Measurements from ENCODE around the gene RASSF4.

RASSF4 gene

DNA sequence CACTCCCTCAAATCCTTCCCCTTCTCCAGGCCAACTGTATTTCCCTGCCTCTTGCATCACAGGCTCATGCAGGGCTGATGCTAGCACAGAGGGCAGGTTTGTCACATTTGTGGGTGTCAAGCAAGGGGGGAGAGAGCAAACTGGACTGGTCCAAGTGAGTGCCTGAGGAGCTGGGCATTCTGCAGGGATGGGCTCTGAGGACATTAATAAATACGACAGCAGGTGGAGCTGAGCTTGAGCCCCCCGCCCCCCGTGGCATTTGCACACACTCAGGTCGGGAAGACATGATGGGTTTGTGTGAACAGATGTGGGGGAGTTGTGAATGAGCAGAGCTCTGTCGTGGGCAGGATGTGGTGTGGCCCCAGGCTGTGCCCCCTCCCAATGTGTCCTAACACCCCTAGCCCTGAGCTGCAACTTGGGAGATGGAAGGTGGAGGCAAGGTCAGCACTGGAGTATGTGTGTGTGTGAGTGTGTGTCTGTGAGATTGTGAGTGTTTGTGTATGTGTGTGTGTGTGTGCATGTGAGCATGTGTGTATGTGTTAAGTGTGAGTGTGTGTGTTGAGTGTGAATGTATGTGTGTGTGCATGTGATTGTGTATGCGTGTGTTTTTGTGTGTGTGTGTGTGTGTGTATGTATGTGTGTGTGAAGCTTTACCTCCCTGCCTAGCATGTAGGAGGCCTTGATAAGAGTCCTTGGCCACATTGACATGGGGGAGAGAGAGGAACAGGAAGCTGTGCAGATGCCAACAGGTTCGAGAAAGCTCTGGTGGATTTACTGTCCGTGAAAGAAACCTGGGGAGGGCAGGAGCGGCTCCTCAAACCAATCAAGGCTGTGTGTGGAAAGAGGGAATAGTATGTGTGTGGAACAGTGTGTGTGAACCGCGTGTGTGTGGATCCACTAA, 9.1 kb downstream of the RASSF4 start:
- ATAC-seq (ENCODE audit: low read depth) (no peak), DNase-seq (ENCODE audit: low spot score) (no peak)
- no peaks in the 10 kb centered on the region for H3K9me3 ChIP-seq (ENCODE audit: severe bottlenecking)
- H3K27ac ChIP-seq (ENCODE audit: poor library complexity, severe bottlenecking) = no peak overlapping the region
- no peaks in the 10 kb centered on the region for H3K36me3 ChIP-seq (ENCODE audit: low read depth)
- no peak overlapping the region for H3K4me3 ChIP-seq (ENCODE audit: severe bottlenecking)
- TF ChIP-seq, protein P1, sequence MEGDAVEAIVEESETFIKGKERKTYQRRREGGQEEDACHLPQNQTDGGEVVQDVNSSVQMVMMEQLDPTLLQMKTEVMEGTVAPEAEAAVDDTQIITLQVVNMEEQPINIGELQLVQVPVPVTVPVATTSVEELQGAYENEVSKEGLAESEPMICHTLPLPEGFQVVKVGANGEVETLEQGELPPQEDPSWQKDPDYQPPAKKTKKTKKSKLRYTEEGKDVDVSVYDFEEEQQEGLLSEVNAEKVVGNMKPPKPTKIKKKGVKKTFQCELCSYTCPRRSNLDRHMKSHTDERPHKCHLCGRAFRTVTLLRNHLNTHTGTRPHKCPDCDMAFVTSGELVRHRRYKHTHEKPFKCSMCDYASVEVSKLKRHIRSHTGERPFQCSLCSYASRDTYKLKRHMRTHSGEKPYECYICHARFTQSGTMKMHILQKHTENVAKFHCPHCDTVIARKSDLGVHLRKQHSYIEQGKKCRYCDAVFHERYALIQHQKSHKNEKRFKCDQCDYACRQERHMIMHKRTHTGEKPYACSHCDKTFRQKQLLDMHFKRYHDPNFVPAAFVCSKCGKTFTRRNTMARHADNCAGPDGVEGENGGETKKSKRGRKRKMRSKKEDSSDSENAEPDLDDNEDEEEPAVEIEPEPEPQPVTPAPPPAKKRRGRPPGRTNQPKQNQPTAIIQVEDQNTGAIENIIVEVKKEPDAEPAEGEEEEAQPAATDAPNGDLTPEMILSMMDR (IDR thresholded peaks at IDR 0.05; ENCODE audit: poor library complexity, severe bottlenecking) = no peak
- no peaks in the 10 kb centered on the region for H3K4me1 ChIP-seq (ENCODE audit: insufficient read depth, poor library complexity, severe bottlenecking)
- no peaks in the 10 kb centered on the region for H3K27me3 ChIP-seq (ENCODE audit: insufficient read depth, poor library complexity, severe bottlenecking)

DNA sequence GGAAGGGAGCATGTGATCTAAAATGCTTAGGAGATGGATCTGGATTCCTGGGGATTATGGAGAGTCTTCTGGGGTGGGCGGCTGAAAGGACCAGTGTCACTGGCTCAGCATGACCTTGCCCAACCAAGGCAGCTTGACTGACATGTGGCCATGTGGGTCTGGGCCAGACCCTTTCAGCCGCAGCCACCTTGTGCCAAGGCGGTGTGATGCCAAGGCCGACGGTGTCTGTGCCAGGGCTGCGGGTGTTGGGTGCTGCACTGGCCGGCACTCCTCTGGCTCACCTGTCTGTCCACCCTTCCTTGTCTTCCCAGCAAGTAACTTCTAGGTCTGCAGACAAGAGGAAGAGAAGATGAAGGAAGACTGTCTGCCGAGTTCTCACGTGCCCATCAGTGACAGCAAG, 10.3 kb downstream of the RASSF4 start:
- H3K4me1 ChIP-seq (ENCODE audit: insufficient read depth, poor library complexity, severe bottlenecking) = no peaks in the 10 kb centered on the region
- H3K4me3 ChIP-seq (ENCODE audit: severe bottlenecking) = no peak overlapping the region
- H3K27ac ChIP-seq (ENCODE audit: poor library complexity, severe bottlenecking) = no peak overlapping the region
- TF ChIP-seq, protein P1 (IDR thresholded peaks at IDR 0.05; ENCODE audit: poor library complexity, severe bottlenecking) = no peak
- H3K9me3 ChIP-seq (ENCODE audit: severe bottlenecking) = no peaks in the 10 kb centered on the region
- no peaks in the 10 kb centered on the region for H3K27me3 ChIP-seq (ENCODE audit: insufficient read depth, poor library complexity, severe bottlenecking)
- DNase-seq (ENCODE audit: low spot score) (no peak), ATAC-seq (ENCODE audit: low read depth) (no peak)
- no peaks in the 10 kb centered on the region for H3K36me3 ChIP-seq (ENCODE audit: low read depth)

DNA sequence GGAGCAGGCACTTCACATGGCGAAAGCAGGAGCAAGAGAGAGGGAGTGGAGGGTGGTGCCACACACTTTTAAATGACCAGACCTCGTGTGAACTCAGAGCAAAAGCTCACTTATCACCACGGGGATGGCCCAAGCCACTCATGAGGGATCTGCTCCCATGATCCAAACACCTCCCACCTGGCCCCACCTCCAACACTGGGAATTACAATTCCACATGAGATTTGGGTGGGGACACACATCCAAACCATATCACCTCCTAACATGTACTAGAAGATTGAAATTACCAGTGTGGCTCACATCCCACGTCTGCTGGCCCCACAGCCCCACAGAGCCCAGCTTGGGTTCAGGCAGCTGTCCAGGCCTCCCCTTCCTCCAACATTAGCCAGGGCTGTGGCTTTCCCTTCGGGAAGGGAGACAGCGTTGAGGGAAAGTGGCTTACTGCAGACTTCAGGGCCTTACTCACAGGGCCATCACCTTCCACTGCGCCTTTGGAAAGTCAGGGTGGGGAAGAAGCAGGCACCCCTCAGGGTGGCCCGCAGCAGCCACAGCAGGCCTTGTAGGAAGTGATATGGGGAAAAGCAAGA, 11.3 kb downstream of the RASSF4 start:
- H3K36me3 ChIP-seq (ENCODE audit: low read depth) = no peaks in the 10 kb centered on the region
- H3K4me3 ChIP-seq (ENCODE audit: severe bottlenecking) = no peak overlapping the region
- no peak overlapping the region for H3K27ac ChIP-seq (ENCODE audit: poor library complexity, severe bottlenecking)
- TF ChIP-seq, protein P1 (IDR thresholded peaks at IDR 0.05; ENCODE audit: poor library complexity, severe bottlenecking) = no peak
- ATAC-seq (ENCODE audit: low read depth) (no peak), DNase-seq (ENCODE audit: low spot score) (no peak)
- H3K4me1 ChIP-seq (ENCODE audit: insufficient read depth, poor library complexity, severe bottlenecking) = no peaks in the 10 kb centered on the region
- no peaks in the 10 kb centered on the region for H3K9me3 ChIP-seq (ENCODE audit: severe bottlenecking)
- H3K27me3 ChIP-seq (ENCODE audit: insufficient read depth, poor library complexity, severe bottlenecking) = no peaks in the 10 kb centered on the region

DNA sequence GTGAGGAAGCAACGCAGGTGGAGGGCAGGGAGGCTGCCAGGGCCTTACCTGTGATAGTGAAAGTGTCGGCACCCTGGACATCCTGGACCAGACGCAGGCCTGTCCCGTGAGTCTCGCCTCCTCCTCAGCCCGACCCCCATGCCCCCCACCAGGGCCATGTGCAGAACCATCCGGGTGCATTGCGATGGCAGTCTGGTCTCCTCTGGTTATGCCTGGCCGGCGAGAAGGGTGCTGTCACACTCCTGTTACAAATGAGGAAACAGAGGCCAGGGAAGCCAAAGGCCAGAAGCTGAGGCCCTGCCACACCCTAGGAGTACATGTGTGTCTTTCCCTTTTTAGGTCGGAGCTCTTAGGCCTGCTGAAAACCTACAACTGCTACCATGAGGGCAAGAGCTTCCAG, 11.8 kb downstream of the RASSF4 start:
- H3K4me3 ChIP-seq (ENCODE audit: severe bottlenecking) = no peak overlapping the region
- no peaks in the 10 kb centered on the region for H3K4me1 ChIP-seq (ENCODE audit: insufficient read depth, poor library complexity, severe bottlenecking)
- no peaks in the 10 kb centered on the region for H3K36me3 ChIP-seq (ENCODE audit: low read depth)
- DNase-seq (ENCODE audit: low spot score) (no peak), ATAC-seq (ENCODE audit: low read depth) (no peak)
- H3K9me3 ChIP-seq (ENCODE audit: severe bottlenecking) = no peaks in the 10 kb centered on the region
- no peak overlapping the region for H3K27ac ChIP-seq (ENCODE audit: poor library complexity, severe bottlenecking)
- H3K27me3 ChIP-seq (ENCODE audit: insufficient read depth, poor library complexity, severe bottlenecking) = no peaks in the 10 kb centered on the region
- TF ChIP-seq, protein P1 (IDR thresholded peaks at IDR 0.05; ENCODE audit: poor library complexity, severe bottlenecking) = no peak

Measured in RWPE2 (cell line).